Smooth muscle cell (in vitro differentiated cells): ENCODE data around the gene CCL24. TPM values are rescaled to one million over a fixed set of nuclear protein-coding genes. Genes with fewer than 3 reads are reported as not detected.
"Not testable (repeated sequence)": the region's sequence is repeated elsewhere in the genome, so short reads cannot be mapped to it uniquely, and the experiment has no call there.

Source experiments
- DNase-seq: peaks from one replicate; lab custom pipeline; 2025; ENCODE audit not compliant: unreplicated experiment; lab: John Stamatoyannopoulos, UW
- H2AFZ ChIP-seq: fragments of 200-600 bp; sonication (generic); 2 replicates; pipeline ENCODE4 v1.6.0; 2016; ENCODE audit warnings: antibody characterized with exemption, low read depth, mild to moderate bottlenecking
- H3F3A ChIP-seq: fragments of 200-600 bp; sonication (generic); 2 replicates; pipeline ENCODE4 v1.6.0; 2017; ENCODE audit warnings: antibody characterized with exemption, low read depth
- H3K27ac ChIP-seq: fragments of 200-600 bp; sonication (generic); 2 replicates; pipeline ENCODE4 v1.5.1; 2016; ENCODE audit warnings: low read depth, mild to moderate bottlenecking
- H3K27me3 ChIP-seq: fragments of 200-600 bp; sonication (generic); 2 replicates; pipeline ENCODE4 v1.6.1; 2016; ENCODE audit warnings: low read depth, mild to moderate bottlenecking
- H3K36me3 ChIP-seq: fragments of 200-600 bp; sonication (generic); 2 replicates; pipeline ENCODE4 v1.5.1; 2016; ENCODE audit warnings: low read depth
- H3K4me1 ChIP-seq: fragments of 200-600 bp; sonication (generic); 2 replicates; pipeline ENCODE4 v1.5.1; 2016; ENCODE audit warnings: low read depth
- H3K4me2 ChIP-seq: fragments of 200-600 bp; sonication (generic); 2 replicates; pipeline ENCODE4 v1.6.0; 2016; ENCODE audit warnings: mild to moderate bottlenecking
- H3K4me3 ChIP-seq: fragments of 200-600 bp; sonication (generic); 2 replicates; pipeline ENCODE4 v1.5.1; 2016; ENCODE audit warnings: mild to moderate bottlenecking
- H3K79me2 ChIP-seq: fragments of 200-600 bp; sonication (generic); 2 replicates; pipeline ENCODE4 v1.6.0; 2016; ENCODE audit warnings: low read depth, mild to moderate bottlenecking
- H3K9ac ChIP-seq: fragments of 200-600 bp; sonication (generic); 2 replicates; pipeline ENCODE4 v1.6.0; 2016; ENCODE audit warnings: low read depth
- H3K9me3 ChIP-seq: fragments of 200-600 bp; sonication (generic); replicated peaks from 2 replicates; pipeline ENCODE4 v1.5.1; 2016; ENCODE audit warnings: low read depth
- H4K20me1 ChIP-seq: fragments of 200-600 bp; sonication (generic); 2 replicates; pipeline ENCODE4 v1.6.0; 2016; ENCODE audit warnings: low read depth
- CTCF ChIP-seq: fragments of 200-600 bp; sonication (generic); IDR thresholded peaks from 2 replicates; pipeline ENCODE4 v1.5.1; 2017; ENCODE audit warnings: borderline replicate concordance, mild to moderate bottlenecking, antibody characterized with exemption; ENCODE audit not compliant: insufficient read depth, poor library complexity, severe bottlenecking
- WGBS: methylation state at CpG from one replicate; pipeline ENCODE4 v1.1.7; 2016; ENCODE audit warnings: low lambda C conversion rate; 5-methylcytosine and 5-hydroxymethylcytosine counted together
- polyA plus RNA-seq: library from polyadenylated mRNA; unstranded; fragments of >200 nt; fragmentation: Nextera tagmentation; extraction: Ambion mirVana; gene quantifications from 2 replicates; pipeline ENCODE4 v1.2.1, GENCODE V29; 2016
- total RNA-seq: library from RNA; depleted of rRNA; stranded (reverse); fragments of >200 nt; gene quantifications from 2 replicates; pipeline ENCODE4 v1.2.3, GENCODE V29; 2014

The CCL24 gene
- total RNA-seq (not detected in 2 replicates), polyA plus RNA-seq (not detected in 2 replicates)

GRCh38 chr7:75813781-75814236 is at the start of gene CCL24:
Gene CCL24 (minus strand): TSS chr7:75813806. CDS start chr7:75813715, 91 bp downstream.
- Histone ChIP-seq H3K4me3 (no peak within 1 kb of the TSS), H3K79me2 (no peaks in the 10 kb centered on the region), H3K4me2 (no peak within 1 kb of the TSS), H3K36me3 (no peaks in the 10 kb centered on the region), H4K20me1 (no peaks in the 10 kb centered on the region), H3F3A (no peaks in the 10 kb centered on the region), H3K27me3 (no peaks in the 10 kb centered on the region), H3K9ac (no peak within 1 kb of the TSS), H3K9me3 (no peaks in the 10 kb centered on the region), H2AFZ (no peak within 1 kb of the TSS), H3K4me1 (no peaks in the 10 kb centered on the region), H3K27ac (no peak within 1 kb of the TSS)
- 85% methylated on average over 7 of the region's 7 CpGs for WGBS
- no peak for TF ChIP-seq CTCF
- no peak for DNase-seq

GRCh38 chr7:75861636-75862035 is 48.0 kb upstream of the CCL24 start:
- Histone ChIP-seq H3K4me2 (no peak overlapping the region), H3K27me3 (no peaks in the 10 kb centered on the region), H3K4me1 (no peaks in the 10 kb centered on the region), H4K20me1 (no peaks in the 10 kb centered on the region), H3K4me3 (no peak overlapping the region), H3F3A (no peaks in the 10 kb centered on the region), H3K79me2 (no peaks in the 10 kb centered on the region), H3K9ac (no peak overlapping the region), H3K9me3 (no peaks in the 10 kb centered on the region), H3K27ac (no peak overlapping the region), H2AFZ (peak overlapping the region; percentile 20), H3K36me3 (no peaks in the 10 kb centered on the region)
- no peak for DNase-seq
- WGBS: 71% methylated on average over 4 of the region's 4 CpGs
- TF ChIP-seq CTCF: no peak

GRCh38 chr7:75858410-75858809 is 44.8 kb upstream of the CCL24 start:
- no peaks in the 10 kb centered on the region for H3K4me1 ChIP-seq
- H3F3A ChIP-seq: no peaks in the 10 kb centered on the region
- no peak for DNase-seq
- H3K27ac ChIP-seq: no peak overlapping the region
- no peaks in the 10 kb centered on the region for H3K36me3 ChIP-seq
- no peak overlapping the region for H3K4me2 ChIP-seq
- no peak overlapping the region for H3K4me3 ChIP-seq
- H3K9ac ChIP-seq: no peak overlapping the region
- no peak for TF ChIP-seq CTCF
- no peaks in the 10 kb centered on the region for H3K79me2 ChIP-seq
- H3K27me3 ChIP-seq: no peaks in the 10 kb centered on the region
- no peaks in the 10 kb centered on the region for H3K9me3 ChIP-seq
- H2AFZ ChIP-seq: no peak overlapping the region
- no peaks in the 10 kb centered on the region for H4K20me1 ChIP-seq

GRCh38 chr7:75856536-75856935 is 42.9 kb upstream of the CCL24 start:
- Histone ChIP-seq H3K79me2 (no peaks in the 10 kb centered on the region), H4K20me1 (no peaks in the 10 kb centered on the region), H3K4me3 (no peak overlapping the region), H3K9me3 (no peaks in the 10 kb centered on the region), H3K4me1 (no peaks in the 10 kb centered on the region), H3K36me3 (no peaks in the 10 kb centered on the region), H3F3A (no peaks in the 10 kb centered on the region), H2AFZ (no peak overlapping the region), H3K4me2 (no peak overlapping the region), H3K27me3 (no peaks in the 10 kb centered on the region), H3K9ac (no peak overlapping the region), H3K27ac (no peak overlapping the region)
- DNase-seq: no peak
- WGBS: 93% methylated on average over 6 of the region's 6 CpGs
- no peak for TF ChIP-seq CTCF

- DNase-seq, H3K4me1 ChIP-seq, H3K4me3 ChIP-seq, H3K9me3 ChIP-seq, H3F3A ChIP-seq, H4K20me1 ChIP-seq, H3K27ac ChIP-seq, H3K27me3 ChIP-seq, H3K9ac ChIP-seq, H3K36me3 ChIP-seq, H3K79me2 ChIP-seq, H3K4me2 ChIP-seq, H2AFZ ChIP-seq: not testable (repeated sequence)
- WGBS: 88% methylated on average over 10 of the region's 10 CpGs
Observed at GRCh38 chr7:75854813-75855345, 41.3 kb upstream of the CCL24 start.
